Upper lobe of right lung (tissue), 1 donor: Measurements from ENCODE around the gene MAP2K5. TPM values are rescaled to one million over a fixed set of nuclear protein-coding genes. Genes with fewer than 3 reads are reported as not detected.

ENCODE experiments used
- ATAC-seq: fragments of 200-7000 bp; cut with Tn5 transposase; one replicate; pipeline ENCODE4 v1.9.1; 2020; ENCODE audit warnings: mild to moderate bottlenecking, moderate library complexity
- DNase-seq: peaks from one replicate; pipeline ENCODE4 v3.0.0-alpha.2; 2020
- H3K27ac ChIP-seq: fragments of 200-600 bp; one replicate; pipeline ENCODE4 v1.8.0; 2022
- H3K27me3 ChIP-seq: fragments of 200-600 bp; one replicate; pipeline ENCODE4 v1.8.0; 2022; ENCODE audit warnings: mild to moderate bottlenecking
- H3K36me3 ChIP-seq: fragments of 200-600 bp; one replicate; pipeline ENCODE4 v1.8.0; 2022
- H3K4me1 ChIP-seq: fragments of 200-600 bp; one replicate; pipeline ENCODE4 v1.8.0; 2022
- H3K4me3 ChIP-seq: fragments of 200-600 bp; one replicate; pipeline ENCODE4 v1.8.0; 2022; ENCODE audit warnings: mild to moderate bottlenecking
- H3K9me3 ChIP-seq: fragments of 200-600 bp; one replicate; pipeline ENCODE4 v1.8.0; 2022
- intact Hi-C: fragments of 100-400 bp; cut with DNase I; formaldehyde crosslinking; loops from one replicate; pipeline ENCODE4 v1.11.0; 2022
- total RNA-seq: library from RNA; stranded (reverse); fragmentation: NEBNext Ultra II Directional; extraction: Animal tissue kit (Norgen Biotek cat#: 25700); gene quantifications from one replicate; pipeline ENCODE4 v1.2.1, GENCODE V29; 2021
- TF ChIP-seq, protein P1 (sequence below): fragments of 200-600 bp; IDR thresholded peaks from one replicate; pipeline ENCODE4 v1.8.0; 2022; ENCODE audit warnings: antibody characterized with exemption
- donor health status: DM: no; HTN: yes; CAD: no; lungs with severe emphysema.

MAP2K5 gene
- total RNA-seq, 1 donor from 2014 or later: 18.3 TPM

DNA sequence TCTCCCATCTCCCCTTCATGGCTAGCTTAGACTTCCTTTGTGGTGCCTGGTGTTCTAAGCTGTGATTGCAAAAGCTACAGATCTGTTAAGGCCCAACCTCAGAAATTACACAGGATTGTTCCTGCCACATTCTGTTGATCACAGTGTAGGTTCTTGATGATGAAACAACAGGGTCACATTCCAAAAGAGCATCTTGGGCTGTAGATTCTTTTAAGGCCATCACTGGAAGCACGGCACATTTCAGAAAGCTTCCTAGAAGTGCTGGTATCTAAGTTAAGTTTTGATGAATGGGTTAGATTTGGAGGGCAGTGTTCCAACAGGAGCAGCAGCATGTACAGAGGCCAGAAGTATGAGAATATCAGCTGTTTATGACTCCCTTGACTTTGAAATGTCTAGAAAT is 175.3 kb downstream of the MAP2K5 start:
- ATAC-seq: no peak

DNA sequence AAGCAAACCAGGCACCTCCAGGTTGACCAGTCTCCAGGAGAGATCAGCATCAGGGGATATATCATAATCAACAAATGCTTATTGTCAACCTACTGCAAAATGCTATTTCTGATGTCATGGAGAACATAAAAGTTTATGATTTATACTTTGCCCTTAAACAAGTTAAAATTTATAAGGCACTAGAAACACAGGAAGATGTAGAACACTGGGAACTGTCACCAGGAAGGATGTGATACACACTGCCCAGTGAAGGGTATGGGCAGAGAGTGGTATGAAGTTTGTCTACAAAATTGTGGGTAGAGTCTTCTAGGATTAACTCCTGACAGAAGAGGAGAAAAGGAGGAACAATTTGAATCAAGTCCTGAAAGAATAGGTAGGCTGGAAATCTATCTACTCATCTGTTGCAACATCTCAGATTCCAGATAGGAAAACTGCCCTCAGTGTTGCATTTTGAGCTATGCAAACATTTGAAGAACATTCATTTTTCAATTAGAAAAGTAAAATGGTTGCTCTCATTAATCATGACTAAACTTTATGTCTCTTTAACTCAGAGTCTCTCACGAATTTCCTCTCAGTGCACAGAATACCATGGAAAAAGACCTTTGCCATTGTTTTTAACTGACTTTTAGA is 176.9 kb downstream of the MAP2K5 start:
- no peaks in the 10 kb centered on the region for H3K27me3 ChIP-seq
- no peaks in the 10 kb centered on the region for H3K36me3 ChIP-seq
- ATAC-seq: no peak
- TF ChIP-seq, protein P1, sequence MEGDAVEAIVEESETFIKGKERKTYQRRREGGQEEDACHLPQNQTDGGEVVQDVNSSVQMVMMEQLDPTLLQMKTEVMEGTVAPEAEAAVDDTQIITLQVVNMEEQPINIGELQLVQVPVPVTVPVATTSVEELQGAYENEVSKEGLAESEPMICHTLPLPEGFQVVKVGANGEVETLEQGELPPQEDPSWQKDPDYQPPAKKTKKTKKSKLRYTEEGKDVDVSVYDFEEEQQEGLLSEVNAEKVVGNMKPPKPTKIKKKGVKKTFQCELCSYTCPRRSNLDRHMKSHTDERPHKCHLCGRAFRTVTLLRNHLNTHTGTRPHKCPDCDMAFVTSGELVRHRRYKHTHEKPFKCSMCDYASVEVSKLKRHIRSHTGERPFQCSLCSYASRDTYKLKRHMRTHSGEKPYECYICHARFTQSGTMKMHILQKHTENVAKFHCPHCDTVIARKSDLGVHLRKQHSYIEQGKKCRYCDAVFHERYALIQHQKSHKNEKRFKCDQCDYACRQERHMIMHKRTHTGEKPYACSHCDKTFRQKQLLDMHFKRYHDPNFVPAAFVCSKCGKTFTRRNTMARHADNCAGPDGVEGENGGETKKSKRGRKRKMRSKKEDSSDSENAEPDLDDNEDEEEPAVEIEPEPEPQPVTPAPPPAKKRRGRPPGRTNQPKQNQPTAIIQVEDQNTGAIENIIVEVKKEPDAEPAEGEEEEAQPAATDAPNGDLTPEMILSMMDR: no peak
- no peak overlapping the region for H3K4me3 ChIP-seq
- no peaks in the 10 kb centered on the region for H3K4me1 ChIP-seq
- no peaks in the 10 kb centered on the region for H3K9me3 ChIP-seq
- no peak overlapping the region for H3K27ac ChIP-seq
- no peak for DNase-seq
- intact Hi-C loops: no loop called here

More for the DNA sequence above, 175.3 kb downstream of the MAP2K5 start:
- TF ChIP-seq, protein P1: no peak
- no peak for DNase-seq
- Histone ChIP-seq H3K4me1 (no peaks in the 10 kb centered on the region), H3K27me3 (no peaks in the 10 kb centered on the region), H3K4me3 (no peak overlapping the region), H3K27ac (no peak overlapping the region), H3K9me3 (no peaks in the 10 kb centered on the region), H3K36me3 (no peaks in the 10 kb centered on the region)
- intact Hi-C loops: no loop called here

DNA sequence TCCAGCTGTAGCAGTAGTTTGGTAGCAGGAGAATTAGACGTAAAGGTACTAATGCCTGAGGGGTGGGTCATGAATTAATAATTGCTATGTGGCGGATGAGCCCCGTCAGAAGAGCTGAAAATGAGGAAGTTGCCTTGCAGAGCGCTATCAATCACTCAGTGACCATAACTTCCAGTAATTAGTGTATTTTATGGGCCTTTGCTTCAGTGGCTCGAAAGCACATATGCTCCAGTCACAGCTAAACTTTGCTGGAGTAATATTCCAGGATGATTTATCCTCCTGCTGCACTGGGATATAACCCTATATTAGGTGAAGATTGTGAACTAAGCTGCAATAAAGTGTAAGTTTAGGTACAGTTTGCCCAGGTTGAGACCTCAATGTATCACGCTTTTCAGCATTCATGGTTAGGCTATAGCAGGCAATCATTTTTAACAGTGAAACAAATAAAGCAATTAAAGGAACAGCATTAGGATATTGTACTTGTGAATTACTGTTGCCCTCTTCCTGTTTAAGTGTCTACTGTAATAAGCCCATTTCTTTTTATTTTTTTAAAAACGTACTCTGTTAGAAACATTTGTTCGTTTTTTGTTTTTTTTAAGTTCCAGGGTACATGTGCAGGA is 178.2 kb downstream of the MAP2K5 start:
- no peak overlapping the region for H3K27ac ChIP-seq
- H3K4me1 ChIP-seq: no peaks in the 10 kb centered on the region
- H3K27me3 ChIP-seq: no peaks in the 10 kb centered on the region
- TF ChIP-seq, protein P1: no peak
- H3K36me3 ChIP-seq: no peaks in the 10 kb centered on the region
- no peak for ATAC-seq
- intact Hi-C loops: no loop called here
- H3K4me3 ChIP-seq: no peak overlapping the region
- DNase-seq: no peak
- H3K9me3 ChIP-seq: no peaks in the 10 kb centered on the region

DNA sequence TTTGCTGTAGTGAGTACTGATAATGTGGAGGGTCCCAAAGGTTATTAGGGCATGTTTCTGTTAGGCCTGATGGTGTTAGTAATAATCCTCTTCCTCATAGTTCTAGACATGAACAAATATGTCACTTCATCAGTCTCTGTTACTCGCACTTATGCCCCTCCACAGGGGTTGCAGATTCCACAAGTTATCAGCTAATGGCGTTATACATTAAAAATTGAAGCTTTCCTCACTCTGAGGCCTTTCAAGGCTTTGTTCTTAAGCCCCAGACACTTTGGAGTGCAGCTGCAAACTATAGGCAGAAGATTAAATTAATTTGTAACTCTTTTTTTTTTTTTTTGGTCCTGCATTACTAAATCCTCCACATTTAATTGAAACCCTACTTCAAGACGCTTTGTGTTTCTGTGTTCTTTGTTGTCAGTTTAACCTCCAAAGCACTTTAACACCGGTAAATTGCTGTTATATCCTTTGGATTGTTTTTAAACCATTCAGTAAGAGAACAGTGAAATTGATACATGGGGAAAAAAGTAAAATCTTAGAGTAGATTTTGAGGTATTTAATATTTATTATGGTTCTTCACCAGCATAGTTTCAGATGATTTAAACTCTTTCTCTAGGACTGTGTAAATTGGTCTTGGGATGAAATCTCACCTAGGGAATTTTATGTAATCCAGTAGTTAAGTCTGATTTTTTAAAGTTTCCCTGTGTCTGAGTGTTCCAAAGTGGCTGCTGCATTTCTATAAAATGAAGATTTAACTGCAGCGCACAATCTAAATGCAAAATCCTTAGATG is 179.7 kb downstream of the MAP2K5 start:
- intact Hi-C loops: no loop called here
- Histone ChIP-seq H3K9me3 (no peaks in the 10 kb centered on the region), H3K4me3 (no peak overlapping the region), H3K36me3 (no peaks in the 10 kb centered on the region), H3K27ac (no peak overlapping the region), H3K4me1 (no peaks in the 10 kb centered on the region), H3K27me3 (no peaks in the 10 kb centered on the region)
- TF ChIP-seq, protein P1: no peak
- DNase-seq: no peak
- no peak for ATAC-seq

DNA sequence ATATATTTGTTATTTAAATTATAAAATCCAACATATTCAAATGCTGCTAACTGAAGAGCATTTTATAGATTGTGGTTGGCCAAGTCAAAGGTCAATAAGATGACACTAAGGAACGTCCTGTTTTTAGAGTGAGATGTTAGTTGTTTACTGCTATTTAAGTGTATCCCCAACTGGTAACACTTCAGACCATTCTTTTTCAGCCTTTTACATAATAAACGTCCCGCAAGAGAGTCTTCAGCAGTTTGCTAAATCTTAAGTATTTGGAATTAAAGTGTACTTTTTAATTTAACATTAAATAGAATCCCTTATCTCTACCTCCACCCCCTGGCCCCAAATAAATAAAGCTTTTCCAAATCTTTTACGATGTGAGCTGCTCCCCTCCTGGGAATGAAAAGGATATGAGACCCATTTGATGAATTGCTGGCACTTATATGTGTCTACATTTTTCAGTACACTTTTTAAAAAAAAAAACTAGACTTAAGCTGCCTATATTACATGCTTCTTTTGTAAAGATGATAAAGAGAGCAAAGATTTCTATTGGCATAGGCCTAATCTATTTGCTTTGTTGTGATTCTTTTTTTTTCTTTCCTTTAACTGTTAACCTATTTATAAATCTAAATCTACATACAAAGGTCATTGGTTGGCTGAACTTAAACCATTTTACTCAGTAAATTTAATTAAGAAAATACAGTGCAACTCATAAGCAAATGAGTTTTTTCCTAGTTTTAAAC is 181.0 kb downstream of the MAP2K5 start:
- H3K4me3 ChIP-seq: no peak overlapping the region
- TF ChIP-seq, protein P1: no peak
- H3K36me3 ChIP-seq: no peaks in the 10 kb centered on the region
- DNase-seq (no peak), ATAC-seq (no peak)
- H3K27me3 ChIP-seq: no peaks in the 10 kb centered on the region
- H3K4me1 ChIP-seq: no peaks in the 10 kb centered on the region
- intact Hi-C loops: no loop called here
- no peaks in the 10 kb centered on the region for H3K9me3 ChIP-seq
- H3K27ac ChIP-seq: no peak overlapping the region
